MM.1S (cell line): ENCODE measurements around the gene NHSL2.

ENCODE experiments used
- DNase-seq: peaks from one replicate; pipeline ENCODE4 v3.0.0-alpha.2; 2015
- H2AFZ ChIP-seq: fragments of 300-600 bp; sonication (generic); 2 replicates; pipeline ENCODE4 v1.6.0; 2016; ENCODE audit warnings: antibody characterized with exemption, low read length
- H3F3A ChIP-seq: fragments of 300-600 bp; sonication (generic); 2 replicates; pipeline ENCODE4 v1.6.1; 2016; ENCODE audit warnings: mild to moderate bottlenecking, antibody characterized with exemption, low read length, moderate library complexity, mixed read lengths; ENCODE audit not compliant: insufficient read depth
- H3K27ac ChIP-seq: fragments of 300-600 bp; sonication (generic); 2 replicates; pipeline ENCODE4 v1.5.1; 2016; ENCODE audit warnings: mild to moderate bottlenecking, low read length
- H3K27me3 ChIP-seq: fragments of 300-600 bp; sonication (generic); replicated peaks from 2 replicates; pipeline ENCODE4 v1.6.0; 2016; ENCODE audit warnings: low read length; ENCODE audit not compliant: insufficient read depth
- H3K36me3 ChIP-seq: fragments of 300-600 bp; sonication (generic); replicated peaks from 2 replicates; pipeline ENCODE4 v1.6.1; 2016; ENCODE audit warnings: mild to moderate bottlenecking, low read length, mixed read lengths; ENCODE audit not compliant: insufficient read depth
- H3K4me1 ChIP-seq: fragments of 300-600 bp; sonication (generic); 2 replicates; pipeline ENCODE4 v1.6.1; 2016; ENCODE audit warnings: low read length, mixed read lengths
- H3K4me2 ChIP-seq: fragments of 300-600 bp; sonication (generic); 2 replicates; pipeline ENCODE4 v1.6.0; 2016; ENCODE audit warnings: low read depth, low read length
- H3K4me3 ChIP-seq: fragments of 300-600 bp; sonication (generic); 2 replicates; pipeline ENCODE4 v1.5.1; 2016; ENCODE audit warnings: low read length, mixed read lengths
- H3K79me2 ChIP-seq: fragments of 300-600 bp; sonication (generic); 2 replicates; pipeline ENCODE4 v1.6.1; 2016; ENCODE audit warnings: mixed run types, low read length, mixed read lengths
- H3K9ac ChIP-seq: fragments of 300-600 bp; sonication (generic); 2 replicates; pipeline ENCODE4 v1.6.1; 2016; ENCODE audit warnings: low read length, mixed read lengths
- H3K9me2 ChIP-seq: fragments of 300-600 bp; sonication (generic); replicated peaks from 2 replicates; pipeline ENCODE4 v1.6.1; 2016; ENCODE audit warnings: mild to moderate bottlenecking, low read length, mixed read lengths; ENCODE audit not compliant: insufficient read depth
- H3K9me3 ChIP-seq: fragments of 300-600 bp; sonication (generic); replicated peaks from 2 replicates; pipeline ENCODE4 v1.6.1; 2016; ENCODE audit warnings: mild to moderate bottlenecking, low read length, mixed read lengths; ENCODE audit not compliant: insufficient read depth
- H4K20me1 ChIP-seq: fragments of 300-600 bp; sonication (generic); 2 replicates; pipeline ENCODE4 v1.6.1; 2016; ENCODE audit warnings: mild to moderate bottlenecking, low read length, moderate library complexity, mixed read lengths; ENCODE audit not compliant: insufficient read depth
- EZH2 ChIP-seq: fragments of 300-600 bp; sonication (generic); optimal IDR thresholded peaks from 2 replicates; pipeline ENCODE3; 2017; ENCODE audit warnings: low read depth, mild to moderate bottlenecking, antibody characterized with exemption, low read length, mixed read lengths
- EZH2phosphoT487 ChIP-seq: fragments of 300-600 bp; sonication (generic); IDR thresholded peaks from 2 replicates; pipeline ENCODE4 v1.6.1; 2018; ENCODE audit warnings: antibody characterized with exemption, low read length
- TF ChIP-seq, protein P1 (sequence below): fragments of 300-600 bp; sonication (generic); IDR thresholded peaks from 2 replicates; pipeline ENCODE4 v1.5.1; 2016; ENCODE audit warnings: antibody characterized with exemption, low read length, mixed read lengths

The NHSL2 gene

DNA sequence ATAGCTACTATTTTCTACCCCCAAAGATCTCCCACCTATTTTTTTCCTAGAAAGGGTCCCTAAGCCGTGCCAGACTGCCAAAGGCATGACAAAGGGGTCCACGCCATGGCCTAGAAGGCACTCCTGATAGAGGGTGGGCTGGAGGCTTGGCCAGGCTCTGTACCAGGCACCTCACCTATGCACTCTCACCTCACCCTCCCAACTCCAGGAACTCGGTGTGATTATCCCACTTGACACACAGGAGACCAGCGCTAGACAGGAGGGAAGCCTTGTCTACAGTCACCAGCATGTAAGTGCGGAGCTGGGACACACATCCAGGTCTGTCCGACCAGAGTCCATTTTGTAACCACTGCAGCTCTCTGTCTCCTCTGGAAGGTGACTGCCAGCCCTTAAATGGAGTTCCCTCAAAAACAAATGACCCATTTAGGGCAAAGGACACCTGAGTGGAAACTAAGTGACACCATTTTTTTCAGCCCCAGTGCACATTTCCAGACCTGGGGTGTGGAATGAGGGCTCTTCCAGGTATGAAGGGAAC lies 114.7 kb downstream of the NHSL2 start:
- no peaks in the 10 kb centered on the region for H3K9me2 ChIP-seq
- peaks cover 6% of the 10 kb centered on the region for H3K4me1 ChIP-seq
- H3K4me3 ChIP-seq: no peak overlapping the region
- no peaks in the 10 kb centered on the region for H3K36me3 ChIP-seq
- TF ChIP-seq, protein P1, sequence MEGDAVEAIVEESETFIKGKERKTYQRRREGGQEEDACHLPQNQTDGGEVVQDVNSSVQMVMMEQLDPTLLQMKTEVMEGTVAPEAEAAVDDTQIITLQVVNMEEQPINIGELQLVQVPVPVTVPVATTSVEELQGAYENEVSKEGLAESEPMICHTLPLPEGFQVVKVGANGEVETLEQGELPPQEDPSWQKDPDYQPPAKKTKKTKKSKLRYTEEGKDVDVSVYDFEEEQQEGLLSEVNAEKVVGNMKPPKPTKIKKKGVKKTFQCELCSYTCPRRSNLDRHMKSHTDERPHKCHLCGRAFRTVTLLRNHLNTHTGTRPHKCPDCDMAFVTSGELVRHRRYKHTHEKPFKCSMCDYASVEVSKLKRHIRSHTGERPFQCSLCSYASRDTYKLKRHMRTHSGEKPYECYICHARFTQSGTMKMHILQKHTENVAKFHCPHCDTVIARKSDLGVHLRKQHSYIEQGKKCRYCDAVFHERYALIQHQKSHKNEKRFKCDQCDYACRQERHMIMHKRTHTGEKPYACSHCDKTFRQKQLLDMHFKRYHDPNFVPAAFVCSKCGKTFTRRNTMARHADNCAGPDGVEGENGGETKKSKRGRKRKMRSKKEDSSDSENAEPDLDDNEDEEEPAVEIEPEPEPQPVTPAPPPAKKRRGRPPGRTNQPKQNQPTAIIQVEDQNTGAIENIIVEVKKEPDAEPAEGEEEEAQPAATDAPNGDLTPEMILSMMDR: no peak
- TF ChIP-seq EZH2phosphoT487 (no peak), EZH2 (no peak)
- H3K9ac ChIP-seq: no peak overlapping the region
- no peaks in the 10 kb centered on the region for H3K27me3 ChIP-seq
- no peak overlapping the region for H2AFZ ChIP-seq
- no peaks in the 10 kb centered on the region for H4K20me1 ChIP-seq
- H3K9me3 ChIP-seq: no peaks in the 10 kb centered on the region
- H3K27ac ChIP-seq: no peak overlapping the region
- no peaks in the 10 kb centered on the region for H3K79me2 ChIP-seq
- H3F3A ChIP-seq: no peaks in the 10 kb centered on the region
- DNase-seq: no peak
- no peak overlapping the region for H3K4me2 ChIP-seq

GRCh38 chrX:72026341-72027023 lies 115.8 kb downstream of the NHSL2 start:
- H3K36me3 ChIP-seq: no peaks in the 10 kb centered on the region
- no peak overlapping the region for H3K4me2 ChIP-seq
- H3F3A ChIP-seq: no peaks in the 10 kb centered on the region
- no peak for DNase-seq
- H3K27me3 ChIP-seq: no peaks in the 10 kb centered on the region
- H3K4me1 ChIP-seq: no peaks in the 10 kb centered on the region
- no peaks in the 10 kb centered on the region for H4K20me1 ChIP-seq
- no peak overlapping the region for H3K9ac ChIP-seq
- H3K9me3 ChIP-seq: no peaks in the 10 kb centered on the region
- no peak overlapping the region for H3K27ac ChIP-seq
- H3K4me3 ChIP-seq: no peak overlapping the region
- H3K9me2 ChIP-seq: no peaks in the 10 kb centered on the region
- TF ChIP-seq, protein P1: no peak
- no peak for TF ChIP-seq EZH2phosphoT487
- no peak for TF ChIP-seq EZH2
- no peaks in the 10 kb centered on the region for H3K79me2 ChIP-seq
- no peak overlapping the region for H2AFZ ChIP-seq

- no peaks in the 10 kb centered on the region for H3K4me1 ChIP-seq
- no peak for DNase-seq
- H2AFZ ChIP-seq: no peak overlapping the region
- H3K4me3 ChIP-seq: no peak overlapping the region
- no peaks in the 10 kb centered on the region for H3K79me2 ChIP-seq
- no peaks in the 10 kb centered on the region for H3K9me2 ChIP-seq
- no peak for TF ChIP-seq EZH2
- no peaks in the 10 kb centered on the region for H3K36me3 ChIP-seq
- no peak overlapping the region for H3K4me2 ChIP-seq
- H3F3A ChIP-seq: no peaks in the 10 kb centered on the region
- no peaks in the 10 kb centered on the region for H3K9me3 ChIP-seq
- no peaks in the 10 kb centered on the region for H4K20me1 ChIP-seq
- H3K9ac ChIP-seq: no peak overlapping the region
- H3K27ac ChIP-seq: no peak overlapping the region
- H3K27me3 ChIP-seq: no peaks in the 10 kb centered on the region
Observed at GRCh38 chrX:72027024-72027913, 116.6 kb downstream of the NHSL2 start.

GRCh38 chrX:72027914-72028307 lies 117.3 kb downstream of the NHSL2 start:
- no peaks in the 10 kb centered on the region for H3K27me3 ChIP-seq
- TF ChIP-seq EZH2: no peak
- no peak for TF ChIP-seq EZH2phosphoT487
- TF ChIP-seq, protein P1: no peak
- H3K9me3 ChIP-seq: no peaks in the 10 kb centered on the region
- H3K4me1 ChIP-seq: no peaks in the 10 kb centered on the region
- no peaks in the 10 kb centered on the region for H3F3A ChIP-seq
- no peak overlapping the region for H3K9ac ChIP-seq
- H3K4me3 ChIP-seq: no peak overlapping the region
- H3K36me3 ChIP-seq: no peaks in the 10 kb centered on the region
- no peak for DNase-seq
- H2AFZ ChIP-seq: no peak overlapping the region
- H3K79me2 ChIP-seq: no peaks in the 10 kb centered on the region
- no peaks in the 10 kb centered on the region for H4K20me1 ChIP-seq
- H3K27ac ChIP-seq: no peak overlapping the region
- H3K9me2 ChIP-seq: no peaks in the 10 kb centered on the region
- no peak overlapping the region for H3K4me2 ChIP-seq
